GM12872 (cell line): ENCODE results near the gene RAF1.

ENCODE experiments used
- TF ChIP-seq, protein P1 (sequence below): IDR thresholded peaks from 3 replicates; pipeline ENCODE4 v1.5.1; 2011; ENCODE audit warnings: low read depth, mild to moderate bottlenecking, low read length, moderate library complexity; ENCODE audit not compliant: insufficient read depth

RAF1 gene

DNA sequence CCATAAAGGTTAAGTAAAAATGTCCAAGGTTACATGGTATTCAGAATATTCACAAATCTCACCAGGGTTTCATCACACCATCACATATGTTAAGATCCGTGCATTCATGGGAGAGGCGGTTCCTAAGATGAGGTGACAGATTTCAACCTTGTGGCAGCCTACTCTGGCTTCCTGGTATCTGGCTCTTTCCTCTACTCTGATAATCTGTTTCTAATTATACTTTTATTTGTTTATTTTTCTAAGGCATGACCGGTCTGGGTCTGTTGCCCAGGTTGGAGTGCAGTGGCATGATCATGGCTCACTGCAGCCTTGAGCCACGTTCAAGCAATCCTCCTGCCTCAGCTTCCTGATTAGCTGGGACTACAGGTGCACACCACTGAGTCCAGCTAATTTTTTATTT, 34.4 kb downstream of the RAF1 start:
- TF ChIP-seq, protein P1, sequence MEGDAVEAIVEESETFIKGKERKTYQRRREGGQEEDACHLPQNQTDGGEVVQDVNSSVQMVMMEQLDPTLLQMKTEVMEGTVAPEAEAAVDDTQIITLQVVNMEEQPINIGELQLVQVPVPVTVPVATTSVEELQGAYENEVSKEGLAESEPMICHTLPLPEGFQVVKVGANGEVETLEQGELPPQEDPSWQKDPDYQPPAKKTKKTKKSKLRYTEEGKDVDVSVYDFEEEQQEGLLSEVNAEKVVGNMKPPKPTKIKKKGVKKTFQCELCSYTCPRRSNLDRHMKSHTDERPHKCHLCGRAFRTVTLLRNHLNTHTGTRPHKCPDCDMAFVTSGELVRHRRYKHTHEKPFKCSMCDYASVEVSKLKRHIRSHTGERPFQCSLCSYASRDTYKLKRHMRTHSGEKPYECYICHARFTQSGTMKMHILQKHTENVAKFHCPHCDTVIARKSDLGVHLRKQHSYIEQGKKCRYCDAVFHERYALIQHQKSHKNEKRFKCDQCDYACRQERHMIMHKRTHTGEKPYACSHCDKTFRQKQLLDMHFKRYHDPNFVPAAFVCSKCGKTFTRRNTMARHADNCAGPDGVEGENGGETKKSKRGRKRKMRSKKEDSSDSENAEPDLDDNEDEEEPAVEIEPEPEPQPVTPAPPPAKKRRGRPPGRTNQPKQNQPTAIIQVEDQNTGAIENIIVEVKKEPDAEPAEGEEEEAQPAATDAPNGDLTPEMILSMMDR: no peak

DNA sequence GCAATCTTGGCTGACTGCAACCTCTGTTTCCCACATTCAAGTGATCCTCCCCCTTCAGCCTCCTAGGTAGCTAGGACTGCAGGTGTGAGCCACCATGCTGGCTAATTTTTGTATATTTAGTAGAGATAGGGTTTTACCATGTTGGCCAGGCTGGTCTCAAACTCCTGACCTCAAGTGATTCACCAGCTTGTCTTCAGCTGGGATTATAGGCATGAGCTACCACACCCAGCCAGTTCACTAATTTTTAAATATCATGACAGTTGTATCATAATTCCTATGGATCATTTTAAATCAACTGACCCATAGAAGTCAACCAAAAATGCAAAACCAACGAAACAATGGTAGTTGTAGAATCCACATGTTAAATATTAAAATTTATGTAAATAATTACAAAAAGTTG, 35.1 kb downstream of the RAF1 start:
- TF ChIP-seq, protein P1: no peak

DNA sequence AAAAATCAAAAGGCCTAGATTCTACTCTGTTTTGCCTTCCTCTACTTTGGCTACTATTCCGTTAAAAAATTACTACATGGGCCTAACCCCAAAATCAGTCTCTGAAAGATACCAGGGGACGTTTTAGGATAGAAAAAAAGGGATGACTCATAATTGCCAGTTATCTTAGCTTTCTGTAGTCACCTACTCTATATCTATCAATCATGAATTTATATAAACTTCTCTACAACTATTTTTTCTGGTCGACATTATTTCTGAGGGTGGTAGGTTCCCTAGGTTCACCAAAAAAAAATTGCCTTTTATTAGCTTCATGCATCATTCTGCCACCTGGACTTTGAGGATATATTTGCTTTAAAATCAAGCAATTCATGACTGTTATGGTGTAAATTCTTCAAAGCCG, 36.5 kb downstream of the RAF1 start:
- TF ChIP-seq, protein P1: no peak

DNA sequence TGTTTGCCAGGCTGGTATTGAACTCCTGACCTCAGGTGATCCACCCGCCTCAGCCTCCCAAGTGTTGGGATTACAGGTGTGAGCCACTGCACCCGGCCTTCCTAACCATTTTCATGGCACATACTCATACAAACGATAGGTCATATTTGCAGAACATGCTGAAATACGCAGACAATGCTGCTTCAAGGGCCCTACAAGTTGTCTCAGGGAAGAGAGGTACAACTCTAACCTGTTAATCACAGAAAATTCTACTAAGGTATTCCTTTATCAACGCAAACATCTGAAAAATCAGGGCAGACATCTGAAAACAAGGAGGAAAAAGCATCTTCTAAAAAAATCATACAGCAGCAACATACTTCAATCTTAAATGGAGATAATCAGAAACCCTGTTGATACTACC, 39.9 kb downstream of the RAF1 start:
- TF ChIP-seq, protein P1: no peak

DNA sequence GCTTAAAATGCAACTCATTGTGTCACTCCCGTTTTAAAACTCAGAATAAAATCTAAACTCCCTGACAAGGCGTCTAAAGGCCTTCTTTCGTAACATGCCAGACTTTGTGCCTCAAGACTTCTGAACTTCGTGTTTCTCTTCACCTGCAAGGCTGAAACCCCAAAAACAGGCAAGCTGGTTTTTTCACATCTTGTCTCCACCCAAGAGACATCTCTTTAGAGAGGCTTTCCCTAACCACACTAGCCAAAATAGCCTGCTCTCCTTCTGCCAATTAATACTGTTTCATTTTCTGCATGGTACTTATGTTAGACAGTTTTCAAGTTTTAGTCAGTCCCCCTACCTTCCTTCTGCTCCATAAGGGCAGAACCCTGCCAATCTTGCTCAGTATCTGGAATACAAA, 41.6 kb downstream of the RAF1 start:
- TF ChIP-seq, protein P1: no peak

DNA sequence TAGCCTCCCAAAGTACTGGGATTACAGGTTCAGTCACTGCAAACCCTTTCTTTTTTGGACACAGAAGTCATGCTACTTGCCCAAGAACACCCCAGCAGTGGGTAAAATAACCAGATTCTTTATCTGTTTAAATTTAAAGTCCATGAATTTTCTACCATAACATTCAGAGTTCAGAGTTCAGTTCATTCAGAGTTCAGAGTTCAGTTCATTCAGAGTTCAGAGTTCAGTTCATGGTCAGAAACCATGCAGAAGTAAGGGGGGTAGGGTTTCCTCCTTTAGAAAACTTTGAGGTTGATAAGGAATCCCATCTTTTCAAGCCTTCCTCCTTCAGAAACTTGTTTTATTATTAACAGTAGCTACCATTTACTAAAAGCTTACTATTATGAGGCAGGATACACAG, 43.2 kb downstream of the RAF1 start:
- TF ChIP-seq, protein P1: no peak

DNA sequence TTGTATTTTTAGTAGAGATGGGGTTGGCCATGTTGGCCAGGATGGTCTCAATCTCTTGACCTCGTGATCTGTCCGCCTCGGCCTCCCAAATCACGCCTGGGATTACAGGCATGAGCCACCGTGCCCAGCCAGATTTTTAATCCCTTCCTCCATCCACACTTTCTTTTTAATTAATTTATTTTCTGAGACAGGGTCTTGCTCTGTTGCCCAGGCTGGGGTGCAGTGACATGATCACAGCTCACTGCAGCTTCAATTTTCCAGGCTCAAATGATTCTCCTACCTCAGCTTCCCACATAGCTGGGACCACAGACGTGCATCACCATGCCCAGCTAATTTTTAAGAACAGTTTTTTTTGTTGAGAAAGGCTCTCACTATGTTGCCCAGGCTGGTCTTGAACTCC, 43.6 kb downstream of the RAF1 start:
- TF ChIP-seq, protein P1: no peak

DNA sequence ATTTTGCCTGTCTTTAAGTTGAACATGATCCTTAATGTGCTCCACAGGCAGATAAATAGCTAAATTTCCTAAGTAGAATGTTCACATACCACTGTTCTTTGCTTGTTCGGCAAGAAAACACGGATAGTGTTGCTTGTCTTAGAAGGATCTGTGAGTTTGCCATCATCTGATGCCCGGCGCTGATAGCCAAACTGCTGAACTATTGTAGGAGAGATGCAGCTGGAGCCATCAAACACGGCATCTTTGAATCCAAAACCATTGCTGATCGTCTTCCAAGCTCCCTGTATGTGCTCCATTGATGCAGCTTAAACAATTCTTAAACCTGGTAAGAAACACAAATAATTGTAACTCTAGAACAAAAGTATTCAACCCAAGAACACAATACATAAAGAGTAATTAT, 45.5 kb downstream of the RAF1 start:
- TF ChIP-seq, protein P1: no peak
